Testis (tissue), 3 donors: ENCODE results near the gene EXOC2. TPM values are rescaled to one million over a fixed set of nuclear protein-coding genes. Genes with fewer than 3 reads are reported as not detected.

Experiments used
- DNase-seq: peaks from one replicate; pipeline ENCODE4 v3.0.0-alpha.2; 2019
- H3K27ac ChIP-seq, 2 donors: fragments of 200-600 bp; sonication (generic); one replicate each; pipeline ENCODE4 v1.5.1; 2019
- H3K27me3 ChIP-seq: fragments of 200-600 bp; sonication (generic); one replicate; pipeline ENCODE4 v1.5.1; 2019
- H3K36me3 ChIP-seq: fragments of 200-600 bp; sonication (generic); one replicate; pipeline ENCODE4 v1.5.1; 2017; ENCODE audit warnings: low read depth; ENCODE audit errors: missing control alignments
- H3K4me1 ChIP-seq: fragments of 200-600 bp; sonication (generic); one replicate; pipeline ENCODE4 v1.5.1; 2019
- H3K4me3 ChIP-seq, 2 donors: fragments of 200-600 bp; sonication (generic); one replicate each; pipeline ENCODE4 v1.5.1; 2017 to 2019
- H3K9me3 ChIP-seq: fragments of 200-600 bp; sonication (generic); one replicate; pipeline ENCODE4 v1.5.1; 2017
- CTCF ChIP-seq, 3 experiments: fragments of 450-650 bp in 2 of 3; fragments of 200-600 bp in 1 of 3; sonication (generic) in 1 of 3; IDR thresholded peaks; one replicate each; pipeline ENCODE4 v1.5.1; 2016 to 2019; ENCODE audit warnings: antibody characterized with exemption in 3 of 3, mild to moderate bottlenecking in 2 of 3, moderate library complexity in 1 of 3
- POLR2A ChIP-seq: fragments of 450-650 bp; IDR thresholded peaks from one replicate; pipeline ENCODE4 v1.6.1; 2017; ENCODE audit warnings: antibody characterized with exemption, mild to moderate bottlenecking, moderate library complexity
- WGBS, 2 donors: methylation state at CpG; one replicate each; pipeline ENCODE4 v1.1.5; 2018; 5-methylcytosine and 5-hydroxymethylcytosine counted together
- intact Hi-C: fragments of 100-400 bp; cut with DNase I; formaldehyde crosslinking; loops from one replicate; pipeline ENCODE4 v1.15.1; 2023; ENCODE audit warnings: low total_unique reads
- polyA plus RNA-seq: library from polyadenylated mRNA; stranded (reverse); fragments of 350-450 nt; fragmentation: Illumina TruSeq; extraction: RNeasy Lipid Tissue Mini Kit (QIAGEN cat#74804); gene quantifications from one replicate; pipeline ENCODE4 v1.2.3, GENCODE V29; 2014; ENCODE audit warnings: low read depth, low replicate concordance; ENCODE audit not compliant: insufficient read depth
- total RNA-seq, 2 donors: library from RNA; depleted of rRNA; stranded (reverse); fragments of >200 nt; gene quantifications; one replicate each; pipeline ENCODE4 v1.2.3, GENCODE V29; 2016

EXOC2 gene
- total and polyA plus RNA-seq, 3 donors from 2014 or later = 32.8 to 51.0 (median 44.3) TPM

- Histone ChIP-seq H3K9me3 (no peaks in the 10 kb centered on the region), H3K27me3 (no peaks in the 10 kb centered on the region), H3K4me3 (no peak overlapping the region), H3K4me1 (peaks cover 2% of the 10 kb centered on the region), H3K36me3 (no peaks in the 10 kb centered on the region), H3K27ac (no peak overlapping the region)
- TF ChIP-seq CTCF (IDR thresholded peaks at IDR 0.05) (no peak), POLR2A (no peak)
- WGBS, 2 donors = 68 to 73% methylated on average over 3 of the region's 3 CpGs
- intact Hi-C loops = no loop called here
- no peak for DNase-seq
Measured at GRCh38 chr6:678520-678919, 14.4 kb downstream of the EXOC2 start.

DNA sequence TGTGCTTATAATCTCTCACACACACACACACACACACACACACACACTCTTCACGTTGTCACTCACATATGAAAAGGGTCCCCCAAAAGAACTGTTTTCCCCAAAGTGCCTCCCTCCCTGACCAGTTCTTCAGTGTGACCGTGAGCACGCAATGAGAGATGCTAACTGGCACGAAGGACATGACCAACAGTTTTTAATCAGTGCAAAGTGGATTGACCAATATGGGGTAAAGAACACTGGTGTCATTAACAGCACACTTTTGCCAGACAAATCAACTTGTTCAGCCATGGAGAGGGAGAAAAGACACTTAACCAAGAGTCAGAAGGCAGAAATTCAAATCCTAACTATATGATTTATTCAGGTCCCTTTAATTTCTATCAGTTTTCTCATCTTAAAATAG, 15.0 kb downstream of the EXOC2 start:
- 98 to 99% methylated on average over 4 of the region's 4 CpGs for WGBS, 2 donors
- DNase-seq = no peak
- no peaks in the 10 kb centered on the region for H3K4me1 ChIP-seq

GRCh38 chr6:674956-675355, 18.0 kb downstream of the EXOC2 start:
- H3K9me3 ChIP-seq = no peaks in the 10 kb centered on the region
- TF ChIP-seq CTCF (IDR thresholded peaks at IDR 0.05) (no peak), POLR2A (no peak)
- 75 to 84% methylated on average over 3 of the region's 3 CpGs for WGBS, 2 donors
- no peak overlapping the region for H3K27ac ChIP-seq
- H3K4me3 ChIP-seq = no peak overlapping the region
- DNase-seq = no peak
- intact Hi-C loops = no loop called here
- no peaks in the 10 kb centered on the region for H3K4me1 ChIP-seq
- H3K36me3 ChIP-seq = no peaks in the 10 kb centered on the region
- no peaks in the 10 kb centered on the region for H3K27me3 ChIP-seq

More for the DNA sequence above, 15.0 kb downstream of the EXOC2 start:
- intact Hi-C loops = no loop called here
- Histone ChIP-seq H3K36me3 (no peaks in the 10 kb centered on the region), H3K4me3 (no peak overlapping the region), H3K9me3 (no peaks in the 10 kb centered on the region), H3K27me3 (no peaks in the 10 kb centered on the region), H3K27ac (no peak overlapping the region)
- no peak for TF ChIP-seq POLR2A

DNA sequence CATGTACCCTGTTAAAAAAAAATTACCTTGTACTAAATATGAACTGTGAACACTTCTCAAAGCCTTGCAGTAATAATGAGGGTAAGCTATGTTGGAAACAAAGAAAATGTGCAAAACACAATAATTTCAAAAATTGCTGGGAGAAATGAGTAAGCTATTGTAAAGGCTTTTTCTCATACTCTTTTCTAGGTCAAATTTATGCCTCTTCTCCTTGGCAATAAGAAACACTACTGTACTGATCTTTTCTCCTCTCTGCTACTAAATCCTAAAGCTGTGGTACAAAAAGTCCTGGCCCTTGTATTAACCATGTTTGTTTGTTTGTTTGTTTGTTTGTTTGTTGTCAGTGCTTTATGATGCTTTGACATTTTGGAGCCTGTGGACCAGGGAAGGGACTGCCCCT, 18.5 kb downstream of the EXOC2 start:
- H3K9me3 ChIP-seq = no peaks in the 10 kb centered on the region
- H3K27ac ChIP-seq = no peak overlapping the region
- H3K27me3 ChIP-seq = no peaks in the 10 kb centered on the region
- no peak for TF ChIP-seq CTCF (IDR thresholded peaks at IDR 0.05)
- no peak for TF ChIP-seq POLR2A
- no peaks in the 10 kb centered on the region for H3K4me1 ChIP-seq
- intact Hi-C loops = no loop called here
- H3K4me3 ChIP-seq = no peak overlapping the region
- no peak for DNase-seq
- H3K36me3 ChIP-seq = no peaks in the 10 kb centered on the region

- H3K4me3 ChIP-seq = no peak overlapping the region
- no peak for TF ChIP-seq POLR2A
- TF ChIP-seq CTCF (IDR thresholded peaks at IDR 0.05) = no peak
- H3K36me3 ChIP-seq = no peaks in the 10 kb centered on the region
- 86 to 91% methylated on average over 1 to 7 of the region's 7 CpGs for WGBS, 2 donors
- H3K27ac ChIP-seq = no peak overlapping the region
- no peaks in the 10 kb centered on the region for H3K4me1 ChIP-seq
- no peaks in the 10 kb centered on the region for H3K27me3 ChIP-seq
- intact Hi-C loops = no loop called here
- DNase-seq = no peak
- H3K9me3 ChIP-seq = no peaks in the 10 kb centered on the region
Measured at GRCh38 chr6:667253-667927, 25.5 kb downstream of the EXOC2 start.
